Measurements from ENCODE around the gene COG5. TPM values are rescaled to one million over a fixed set of nuclear protein-coding genes. Genes with fewer than 3 reads are reported as not detected.

Gene COG5
- total and polyA plus RNA-seq, 2 of the 8 experiments (the other 6 are each of a cell fraction or from before 2014, with no cell fraction given), result 10.5 to 28.1 TPM

GRCh38 chr7:107597953-107598352, 34.2 kb upstream of the COG5 start (continued):
- no peak for TF ChIP-seq CHD7 (IDR thresholded peaks at IDR 0.05; ENCODE audit: insufficient replicate concordance, low read length)
- no peak for TF ChIP-seq POU5F1 (IDR thresholded peaks at IDR 0.05; ENCODE audit: low read depth, low read length)
- no peak for TF ChIP-seq GABPA (IDR thresholded peaks at IDR 0.05; ENCODE audit: borderline replicate concordance, insufficient read depth, low read length)
- TF ChIP-seq USF2 (IDR thresholded peaks at IDR 0.05; ENCODE audit: low read length), result no peak
- TF ChIP-seq CBX8 (IDR thresholded peaks at IDR 0.05; ENCODE audit: borderline replicate concordance, low read depth, low read length), result no peak
- no peak for TF ChIP-seq EZH2 (IDR thresholded peaks at IDR 0.05; ENCODE audit: low read depth, low read length, severe bottlenecking)
- TF ChIP-seq SIX5 (IDR thresholded peaks at IDR 0.05; ENCODE audit: low read depth, low read length), result no peak
- TF ChIP-seq CHD1 (IDR thresholded peaks at IDR 0.05; ENCODE audit: low read depth, low read length), result no peak
- TF ChIP-seq MAFK (IDR thresholded peaks at IDR 0.05; ENCODE audit: low read depth, low read length), result no peak
- TF ChIP-seq SIN3A (conservative IDR thresholded peaks at IDR 0.05 in 1 of 2, IDR thresholded peaks at IDR 0.05 in 1 of 2; ENCODE audit: low read depth in 1 of 2, low read length in 2 of 2), result no peak
